GM21381 (cell line): ENCODE results near the gene EXOC6.
"Not testable (repeated sequence)": the region's sequence is repeated elsewhere in the genome, so short reads cannot be mapped to it uniquely, and the experiment has no call there.

Experiments
- ATAC-seq: cut with Tn5 transposase; IDR thresholded peaks from one replicate; pipeline ENCODE4 v1.9.1; 2021; ENCODE audit warnings: mild to moderate bottlenecking, moderate library complexity; ENCODE audit not compliant: unreplicated experiment

EXOC6 gene

DNA sequence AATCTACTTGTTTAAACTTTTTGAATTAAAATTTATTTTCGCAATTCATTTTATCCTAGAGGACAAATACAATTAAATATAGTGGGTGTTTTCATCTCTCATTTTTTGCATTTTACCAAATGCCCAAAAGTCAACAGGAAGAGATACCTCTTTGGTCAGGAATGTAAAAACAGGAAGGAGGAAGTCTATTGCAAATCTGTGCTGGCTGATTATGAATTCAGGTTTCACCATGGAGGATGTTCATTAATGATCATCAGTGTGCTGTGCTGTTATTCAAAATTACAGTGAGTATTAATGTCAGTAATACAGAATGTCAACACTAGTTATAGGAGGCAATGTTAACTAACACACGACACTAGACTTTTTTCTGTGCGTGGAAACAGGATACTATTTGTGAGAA, 24.7 kb downstream of the EXOC6 start:
- ATAC-seq = no peak

GRCh38 chr10:92876509-92877036, 28.3 kb downstream of the EXOC6 start:
- no peak for ATAC-seq

- no peak for ATAC-seq
Measured at GRCh38 chr10:92880233-92880861, 32.0 kb downstream of the EXOC6 start.

DNA sequence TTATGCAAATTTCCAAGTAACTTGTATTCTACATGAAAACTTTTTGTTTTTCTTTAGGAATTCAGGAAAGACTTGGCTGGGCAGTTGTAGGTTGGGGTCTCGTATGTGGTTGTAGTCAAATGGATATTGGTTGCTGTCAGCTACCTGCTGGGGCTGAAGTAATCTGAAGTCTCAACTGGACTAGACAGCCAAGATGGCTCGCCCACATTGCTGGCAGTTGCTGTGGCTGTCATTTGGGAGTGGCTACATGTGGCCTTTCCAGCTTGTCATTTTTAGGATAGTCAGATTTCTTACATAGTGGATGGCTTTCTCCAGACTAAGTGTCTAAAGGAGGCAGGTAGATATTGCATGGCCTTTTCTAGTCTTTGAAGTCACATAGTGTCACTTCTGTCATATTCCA, 32.6 kb downstream of the EXOC6 start:
- no peak for ATAC-seq

- ATAC-seq = no peak
Measured at GRCh38 chr10:92886334-92886961, 38.1 kb downstream of the EXOC6 start.

DNA sequence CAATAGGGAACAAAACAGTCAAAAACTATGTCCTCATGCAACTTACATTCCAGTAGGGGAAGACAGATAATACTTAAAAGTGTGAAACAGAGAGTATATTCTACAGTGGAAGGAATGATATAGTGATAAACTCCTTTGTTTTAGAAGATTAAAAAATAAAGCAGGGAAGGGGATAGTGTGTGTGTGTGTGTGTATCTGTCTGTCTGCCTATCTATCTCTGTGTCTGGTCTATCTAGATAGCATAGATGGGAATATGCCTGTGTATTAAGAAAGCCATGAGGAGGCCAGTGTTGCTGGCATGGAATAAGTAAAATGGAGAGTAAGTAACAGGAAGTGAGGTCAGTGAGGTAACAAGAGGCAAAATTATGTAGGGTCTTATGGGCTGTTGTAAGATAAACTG, 42.2 kb downstream of the EXOC6 start:
- no peak for ATAC-seq

DNA sequence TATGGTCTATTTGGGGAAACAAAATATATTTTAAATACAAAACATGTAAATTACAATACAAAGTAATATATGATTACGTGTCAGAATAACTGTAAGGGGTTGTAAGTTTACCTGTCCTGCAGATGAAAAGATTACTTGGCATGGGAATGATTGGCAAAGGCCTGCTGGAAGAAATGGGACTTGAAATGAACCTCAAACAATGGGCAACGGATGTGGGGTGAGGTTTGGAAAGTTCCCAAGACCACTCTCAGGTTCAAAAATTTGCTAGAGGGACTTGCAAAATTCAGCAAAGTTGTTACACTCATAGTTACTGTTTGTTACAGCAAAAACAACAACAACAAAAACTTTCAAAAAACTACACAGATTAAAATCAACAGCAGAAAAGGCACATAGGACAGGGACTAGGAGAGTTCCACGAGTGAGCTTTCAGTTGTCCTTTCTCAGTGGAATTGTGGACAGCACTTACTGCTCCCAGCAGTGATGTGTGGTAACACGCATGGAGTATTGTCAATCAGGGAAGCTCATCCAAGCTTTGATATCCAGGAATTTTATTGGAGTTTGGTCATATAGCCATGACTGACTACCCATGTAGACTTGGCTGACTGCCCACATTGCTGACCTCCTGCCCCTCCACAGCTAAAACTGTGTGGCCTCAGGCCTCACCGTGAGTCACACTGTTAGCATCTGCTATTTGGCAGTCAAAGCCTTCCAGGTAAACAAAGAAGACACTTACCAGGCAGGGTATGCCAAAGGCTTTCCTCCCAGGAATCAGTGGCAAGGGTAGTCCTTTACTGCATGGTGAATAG, 43.8 kb downstream of the EXOC6 start:
- no peak for ATAC-seq

- ATAC-seq = no peak
Measured at GRCh38 chr10:92892691-92893054, 44.4 kb downstream of the EXOC6 start.

GRCh38 chr10:92894081-92894655, 45.8 kb downstream of the EXOC6 start:
- no peak for ATAC-seq

DNA sequence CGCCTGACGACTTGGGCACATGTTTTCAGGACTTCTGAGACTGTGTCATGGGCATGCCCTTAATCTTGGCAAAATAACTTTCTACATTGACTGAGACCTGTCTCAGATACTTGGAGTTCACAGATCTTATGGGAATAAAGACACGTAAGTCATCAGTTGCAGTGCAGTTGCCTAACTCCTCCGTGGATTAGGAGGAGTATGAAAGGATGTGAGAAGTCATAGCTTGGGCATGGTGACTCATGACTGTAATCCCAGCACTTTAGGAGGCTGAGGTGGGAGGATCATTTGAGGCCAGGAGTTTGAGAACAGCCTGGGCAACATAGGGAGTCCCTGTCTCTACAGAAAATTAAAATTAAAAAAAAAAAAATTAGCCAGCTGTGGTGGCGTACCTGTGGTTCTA, 49.6 kb downstream of the EXOC6 start:
- no peak for ATAC-seq

DNA sequence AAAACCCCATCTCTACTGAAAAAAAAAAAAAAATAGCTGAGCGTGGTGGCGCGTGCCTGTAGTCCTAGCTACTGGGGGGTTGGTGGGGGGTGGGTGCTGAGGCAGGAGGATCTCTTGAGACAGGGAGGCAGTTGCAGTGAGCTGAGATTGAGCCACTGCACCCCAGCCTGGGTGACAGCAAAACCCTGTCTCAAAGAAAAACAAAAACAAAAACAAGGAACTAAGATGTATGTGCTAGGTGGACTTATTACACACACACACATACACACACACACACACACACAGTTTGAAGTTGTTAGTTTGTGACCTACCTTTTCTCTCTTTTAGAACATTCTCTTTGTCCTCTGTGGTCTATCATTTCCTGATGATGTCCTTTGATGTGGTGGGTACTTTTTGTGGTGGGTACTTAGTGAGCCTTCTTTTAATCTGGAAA, 53.5 kb downstream of the EXOC6 start:
- no peak for ATAC-seq

DNA sequence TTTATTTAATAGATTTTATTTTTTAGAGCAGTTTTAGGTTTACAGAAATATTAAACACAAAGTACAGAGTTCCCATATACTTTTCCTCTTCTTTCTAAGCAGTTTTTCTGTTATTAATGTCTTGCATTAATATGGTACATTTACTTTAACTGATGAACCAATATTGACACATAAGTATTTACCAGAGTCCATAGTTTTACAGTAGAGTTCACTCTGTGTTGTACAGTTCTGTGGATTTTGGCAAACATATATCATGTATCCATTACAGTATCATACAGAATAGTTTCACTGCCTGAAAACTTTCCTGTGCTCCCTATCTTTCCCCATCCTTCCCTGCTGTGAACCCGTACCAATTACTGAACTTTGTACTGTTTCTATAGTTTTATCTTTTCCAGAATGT, 55.3 kb downstream of the EXOC6 start:
- no peak for ATAC-seq

- no peak for ATAC-seq
Measured at GRCh38 chr10:92907280-92907679, 59.0 kb downstream of the EXOC6 start.

GRCh38 chr10:92912631-92913030, 64.3 kb downstream of the EXOC6 start:
- not testable (repeated sequence) for ATAC-seq

GRCh38 chr10:92913973-92914372, 65.7 kb downstream of the EXOC6 start:
- no peak for ATAC-seq

DNA sequence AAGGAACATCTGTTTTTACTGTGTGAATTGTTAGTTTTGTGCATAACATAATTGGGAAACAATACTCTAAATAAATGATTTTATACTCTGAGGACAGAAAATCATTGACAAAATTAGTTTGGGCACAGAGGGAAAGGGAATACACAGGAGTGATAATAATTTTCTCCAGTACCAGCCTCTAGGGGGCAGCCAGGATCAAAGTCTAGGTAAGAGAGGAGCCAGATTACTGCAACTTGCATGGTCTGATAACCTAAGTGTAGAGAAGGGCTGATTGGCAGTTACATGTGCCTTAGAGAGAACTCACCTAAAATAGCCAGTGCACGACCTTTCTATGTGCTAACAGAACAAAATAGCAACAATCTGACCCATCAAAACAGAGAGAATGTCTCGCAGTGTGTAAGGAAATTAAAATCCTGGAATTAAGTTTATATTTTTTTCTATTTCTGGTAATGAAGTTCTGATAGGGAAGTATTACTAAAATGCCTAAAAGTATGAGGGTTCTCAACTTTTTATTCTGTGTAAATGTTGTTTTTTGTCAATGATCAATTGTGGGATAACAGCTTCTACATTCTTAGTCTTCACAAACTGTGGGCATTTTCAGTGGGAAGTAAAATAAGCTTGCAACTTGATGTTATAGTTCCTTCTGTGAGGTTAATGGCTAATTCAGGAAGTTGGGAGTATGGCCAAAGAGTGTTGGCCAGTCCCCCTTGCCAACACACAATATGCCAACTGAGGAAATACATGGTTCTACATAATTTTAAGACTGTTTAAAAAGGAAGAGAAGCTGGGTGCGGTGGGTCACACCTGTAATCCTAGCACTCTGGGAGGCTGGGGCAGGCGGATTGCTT, 66.4 kb downstream of the EXOC6 start:
- ATAC-seq = no peak

- ATAC-seq = no peak
Measured at GRCh38 chr10:92915892-92916291, 67.6 kb downstream of the EXOC6 start.

GRCh38 chr10:92916433-92916832, 68.1 kb downstream of the EXOC6 start:
- no peak for ATAC-seq

- ATAC-seq = no peak
Measured at GRCh38 chr10:92918603-92919002, 70.3 kb downstream of the EXOC6 start.

- ATAC-seq = no peak
Measured at GRCh38 chr10:92920866-92921265, 72.5 kb downstream of the EXOC6 start.

- no peak for ATAC-seq
Measured at GRCh38 chr10:92923416-92923815, 75.1 kb downstream of the EXOC6 start.
